Non-pigmented ciliary epithelial cell (primary cell): Measurements from ENCODE around the gene LPIN1.

ENCODE experiments used
- DNase-seq: peaks from one replicate; pipeline ENCODE4 v3.0.0-alpha.2; 2010; ENCODE audit warnings: low read depth

LPIN1 gene

GRCh38 chr2:11784747-11785610, 38.5 kb downstream of the LPIN1 start:
- no peak for DNase-seq

- DNase-seq = no peak
Measured at GRCh38 chr2:11785611-11785940, 39.1 kb downstream of the LPIN1 start.

- DNase-seq = no peak
Measured at GRCh38 chr2:11786191-11786590, 39.8 kb downstream of the LPIN1 start.

DNA sequence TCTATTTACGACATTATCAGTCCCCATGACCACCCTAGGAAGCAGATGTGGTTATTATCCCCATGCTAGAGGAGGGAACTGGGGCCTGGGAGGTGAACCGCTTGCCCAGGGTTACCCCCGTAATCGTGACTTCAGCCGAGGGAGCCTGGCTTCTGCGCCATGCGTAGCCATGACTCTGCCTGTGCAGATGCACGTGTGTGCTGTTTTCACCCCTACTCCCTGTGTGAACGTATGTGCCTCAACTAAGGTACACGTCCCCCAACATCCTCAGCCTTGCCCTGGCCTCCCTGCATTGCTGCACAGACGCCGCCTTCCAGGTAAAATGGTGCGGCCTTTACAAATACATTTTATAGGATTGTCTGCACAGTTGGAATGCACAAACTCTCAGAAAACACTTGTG, 40.2 kb downstream of the LPIN1 start:
- no peak for DNase-seq

DNA sequence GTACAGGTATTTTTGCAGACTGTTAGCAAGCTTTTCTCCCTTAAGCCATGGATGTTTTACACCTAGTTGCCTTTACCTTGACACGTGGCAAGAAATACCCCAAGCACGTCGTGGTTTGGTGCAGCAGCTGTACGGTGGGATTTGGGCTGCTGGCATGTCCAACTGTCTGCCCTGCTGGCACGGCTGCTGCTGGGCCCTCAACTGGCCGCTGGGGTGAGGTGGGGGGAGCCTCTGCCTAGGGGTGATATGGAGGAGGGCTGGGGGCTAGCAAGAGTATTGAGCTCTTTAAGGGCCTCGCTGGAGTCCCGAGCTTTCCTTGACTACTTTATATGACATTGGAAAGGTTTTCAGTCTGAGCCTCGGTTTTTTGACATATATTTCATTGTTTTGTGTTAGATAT, 41.6 kb downstream of the LPIN1 start:
- no peak for DNase-seq

- DNase-seq = no peak
Measured at GRCh38 chr2:11788461-11789124, 42.2 kb downstream of the LPIN1 start.

DNA sequence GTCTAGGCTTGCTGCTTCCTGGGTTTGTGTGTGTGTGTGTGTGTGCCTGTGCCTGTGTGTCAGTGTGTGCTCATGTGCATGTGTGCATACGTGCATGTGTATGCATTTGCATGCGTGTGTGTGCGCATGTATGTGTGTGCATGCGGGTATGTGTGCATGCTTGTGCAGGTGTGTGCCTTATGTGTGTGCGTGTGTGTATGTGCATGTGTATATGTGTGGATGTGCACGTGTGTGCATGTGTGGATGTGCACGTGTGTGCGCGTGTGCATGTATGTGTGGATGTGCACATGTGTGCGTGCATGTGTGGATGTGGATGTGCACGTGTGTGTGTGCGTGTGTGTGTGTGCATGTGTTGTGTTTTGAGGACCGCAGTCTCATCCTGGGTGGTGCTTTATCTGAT, 42.8 kb downstream of the LPIN1 start:
- no peak for DNase-seq

DNA sequence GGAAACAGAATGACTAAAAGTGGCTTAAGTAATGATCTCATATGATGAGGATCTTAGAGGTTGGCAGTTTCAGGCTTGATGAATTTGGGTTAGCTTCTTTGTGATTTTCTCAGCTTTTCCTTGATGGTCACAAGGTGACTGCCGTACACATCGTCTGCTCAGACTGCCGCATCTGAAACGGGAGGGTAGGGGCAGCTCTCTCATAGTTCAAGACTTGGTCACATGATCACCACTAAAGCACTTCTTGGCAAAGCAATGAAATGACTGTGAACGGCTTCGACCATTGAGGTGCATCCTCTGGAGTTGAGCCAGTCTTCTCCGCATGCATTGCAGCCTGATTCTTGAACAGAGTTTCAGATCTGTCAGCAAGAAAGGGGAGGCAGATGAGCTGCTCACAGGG, 43.8 kb downstream of the LPIN1 start:
- DNase-seq = no peak

DNA sequence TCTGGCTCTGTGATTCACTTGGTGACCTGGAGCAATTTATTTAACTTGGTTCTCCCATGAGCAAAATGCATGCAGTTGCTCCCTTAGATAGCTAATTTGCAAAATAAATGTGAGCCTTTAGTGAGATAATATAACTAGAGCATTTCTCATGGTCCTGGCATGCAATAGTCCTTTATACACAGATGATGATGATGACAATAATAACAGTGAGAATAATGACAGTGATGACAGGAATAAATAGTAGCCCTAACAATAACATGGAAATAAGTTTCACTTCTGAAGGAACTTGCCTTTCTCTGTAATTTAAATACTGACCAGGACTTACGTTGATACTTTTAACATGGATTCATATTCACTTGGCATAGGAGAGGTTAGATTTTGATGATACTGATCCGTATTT, 49.2 kb downstream of the LPIN1 start:
- DNase-seq = no peak

DNA sequence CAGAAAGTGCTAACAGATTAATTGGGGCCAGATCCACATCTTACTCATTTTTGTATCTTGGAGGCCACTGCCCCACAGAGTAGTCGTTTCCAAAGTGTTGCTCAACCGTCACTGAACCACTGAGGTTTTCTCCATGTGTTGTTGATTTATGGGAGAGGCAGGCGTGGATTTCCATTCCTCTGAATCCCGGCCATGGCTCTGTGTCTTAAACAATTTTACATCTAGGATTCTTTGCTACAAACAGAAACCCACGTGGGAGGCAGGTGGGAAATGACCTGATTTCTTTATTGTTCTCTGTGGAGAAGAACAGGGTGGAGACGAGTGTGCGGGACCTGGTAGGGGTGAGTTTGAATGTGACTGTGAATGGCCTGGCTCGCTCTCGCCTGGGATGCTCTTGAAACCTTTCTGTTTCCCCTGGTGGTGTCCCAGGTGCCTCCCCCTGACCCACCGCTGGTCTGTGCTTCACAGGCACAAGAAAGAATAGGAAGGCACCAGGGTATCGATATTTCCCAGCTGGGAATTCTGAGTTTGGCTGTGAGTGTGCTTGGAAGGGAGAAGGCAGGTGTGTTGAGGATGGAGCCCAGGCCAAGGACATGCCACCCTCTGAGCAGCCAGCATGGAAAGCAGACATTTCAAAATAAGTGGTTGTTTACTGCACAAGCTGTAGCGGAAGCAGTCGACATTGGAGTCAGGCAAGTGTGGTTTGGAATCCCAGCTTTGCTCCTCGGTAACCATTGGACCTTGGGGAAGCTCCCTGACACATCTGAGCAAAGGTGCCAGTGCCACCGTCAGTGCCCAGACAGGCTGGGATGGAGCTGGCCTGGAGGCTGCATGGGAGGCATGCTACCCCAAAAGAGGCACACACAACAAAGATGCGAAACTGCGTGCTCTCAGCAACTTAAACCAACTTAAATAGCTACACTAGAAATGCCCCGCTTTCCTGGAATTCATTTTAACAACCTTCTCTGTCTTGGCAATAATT, 50.0 kb downstream of the LPIN1 start:
- no peak for DNase-seq

GRCh38 chr2:11797846-11798245, 51.4 kb downstream of the LPIN1 start:
- DNase-seq = no peak

DNA sequence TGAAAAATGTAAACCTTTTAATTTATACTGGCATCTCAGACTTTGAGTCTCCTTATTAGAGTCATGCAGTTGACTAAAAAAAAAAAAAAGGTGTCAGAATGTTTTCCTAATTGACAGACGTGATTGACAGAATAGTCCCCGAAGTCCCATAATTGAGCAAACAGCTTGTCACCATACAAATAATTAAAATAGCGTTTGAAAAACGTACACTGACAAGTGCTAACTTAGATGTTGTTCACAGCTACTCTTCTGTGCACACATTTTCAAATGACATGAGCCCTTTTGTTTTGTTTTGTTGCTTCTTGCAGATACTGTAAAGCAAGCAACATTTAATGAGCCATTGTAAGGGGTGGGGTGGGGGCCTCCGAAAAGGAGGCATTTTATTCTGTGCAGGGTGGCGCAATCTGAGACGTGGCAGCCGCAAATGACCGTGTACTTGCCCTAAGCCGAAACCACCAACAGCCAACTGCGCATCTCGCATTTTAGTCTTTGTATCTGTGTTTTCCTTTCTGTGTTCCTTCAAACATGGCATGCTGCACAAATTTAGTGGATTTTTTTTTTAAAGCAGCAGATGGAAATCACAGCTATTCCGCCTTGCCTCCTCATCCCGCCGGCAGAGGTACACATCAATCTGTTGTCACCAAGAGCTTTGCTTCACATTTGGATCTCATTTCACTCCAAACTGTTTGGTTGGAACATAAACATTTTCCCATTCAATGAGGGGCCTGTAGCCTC, 52.4 kb downstream of the LPIN1 start:
- no peak for DNase-seq

DNA sequence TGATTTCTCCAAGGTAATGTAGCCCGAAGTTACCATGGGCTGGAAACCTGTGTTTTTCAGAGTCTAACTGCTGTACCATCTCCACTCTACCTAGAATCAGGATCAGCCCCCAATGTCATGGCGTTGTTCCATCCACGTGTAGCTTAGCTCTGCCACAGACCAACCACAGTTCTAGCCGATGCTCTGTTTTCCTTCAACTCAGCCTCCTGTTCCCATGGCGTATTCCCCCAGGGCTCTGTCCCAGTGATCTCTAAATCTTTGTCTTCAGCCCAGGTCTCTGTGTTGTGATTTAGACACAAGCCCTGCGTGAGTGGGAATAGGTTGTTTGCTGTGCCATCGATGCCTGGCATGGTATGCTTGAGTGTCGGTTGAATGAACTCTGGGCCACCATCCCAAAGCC, 53.4 kb downstream of the LPIN1 start:
- DNase-seq = no peak

DNA sequence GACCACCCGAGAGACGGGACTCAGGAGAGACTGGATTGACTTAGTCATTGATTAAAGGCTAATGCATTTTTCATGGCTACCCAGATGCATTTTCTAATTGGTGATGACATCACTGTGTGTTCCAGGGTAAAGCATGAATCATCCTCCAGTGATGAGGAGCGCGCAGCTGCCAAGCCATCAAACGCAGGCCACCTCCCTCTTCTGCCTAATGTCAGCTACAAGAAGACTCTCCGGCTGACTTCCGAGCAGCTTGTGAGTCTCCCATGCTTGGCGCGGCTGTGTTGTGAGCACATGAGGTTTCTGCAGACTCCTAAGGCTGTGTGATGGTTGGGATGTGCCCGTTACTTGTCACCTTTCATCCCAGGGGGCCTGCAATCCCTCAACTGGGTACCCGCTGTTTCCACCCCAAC, 56.4 kb downstream of the LPIN1 start:
- DNase-seq = no peak

DNA sequence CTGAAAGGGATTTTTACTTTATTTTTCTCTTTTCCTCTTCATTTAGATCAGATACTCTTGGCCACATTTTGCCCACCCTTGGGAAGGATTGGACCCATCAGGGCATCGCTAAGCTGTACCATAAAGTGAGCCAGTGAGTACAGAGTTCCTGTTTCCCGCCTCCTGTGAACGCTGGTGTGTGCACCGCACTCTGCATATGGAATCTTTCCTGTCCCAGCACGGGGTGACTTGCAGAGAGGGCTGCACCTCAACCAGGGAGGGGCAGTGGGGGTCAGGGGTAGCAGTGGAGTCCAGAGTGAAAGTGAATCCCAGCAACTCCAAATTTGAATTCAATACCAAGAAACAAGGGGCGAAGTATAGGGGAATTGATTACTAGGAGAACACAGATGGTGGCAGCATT, 58.6 kb downstream of the LPIN1 start:
- DNase-seq = no peak

- no peak for DNase-seq
Measured at GRCh38 chr2:11805920-11806319, 59.5 kb downstream of the LPIN1 start.

GRCh38 chr2:11807156-11808015, 61.0 kb downstream of the LPIN1 start:
- DNase-seq = no peak

GRCh38 chr2:11808016-11808400, 61.6 kb downstream of the LPIN1 start:
- DNase-seq = no peak

- DNase-seq = no peak
Measured at GRCh38 chr2:11809586-11810236, 63.3 kb downstream of the LPIN1 start.

- no peak for DNase-seq
Measured at GRCh38 chr2:11810237-11810977, 64.0 kb downstream of the LPIN1 start.
